WTC11 (cell line): ENCODE results near the gene NSD1.

Experiments used
- ATF3 ChIP-seq: sonication (generic); formaldehyde crosslinking; conservative IDR thresholded peaks from 2 replicates; pipeline ENCODE4 v1.8.1; 2022; ENCODE audit warnings: mild to moderate bottlenecking, missing genetic modification reagents
- CTCF ChIP-seq: fragments of 200-600 bp; IDR thresholded peaks from 2 replicates; pipeline ENCODE4 v1.8.0; 2022; ENCODE audit warnings: antibody characterized with exemption
- JUN ChIP-seq: sonication (generic); formaldehyde crosslinking; IDR thresholded peaks from 2 replicates; pipeline ENCODE4 v1.8.0; 2023; ENCODE audit warnings: mild to moderate bottlenecking, missing genetic modification reagents

- TF ChIP-seq CTCF, result no peak
- no peak for TF ChIP-seq JUN (CRISPR knock-in tag)
- no peak for TF ChIP-seq ATF3 (CRISPR knock-in tag)
Measured at GRCh38 chr5:177093803-177094202, 39.8 kb upstream of the NSD1 start.
